ENCODE data around the gene PRAMEF12.
"Not testable (repeated sequence)": the region's sequence is repeated elsewhere in the genome, so short reads cannot be mapped to it uniquely, and the experiment has no call there.

PRAMEF12 gene

GRCh38 chr1:12769976-12770505, 3.5 kb upstream of the PRAMEF12 start:
- FAIRE-seq = no peak
- DNase-seq (ENCODE audit: insufficient read length, low spot score) = no peak

DNA sequence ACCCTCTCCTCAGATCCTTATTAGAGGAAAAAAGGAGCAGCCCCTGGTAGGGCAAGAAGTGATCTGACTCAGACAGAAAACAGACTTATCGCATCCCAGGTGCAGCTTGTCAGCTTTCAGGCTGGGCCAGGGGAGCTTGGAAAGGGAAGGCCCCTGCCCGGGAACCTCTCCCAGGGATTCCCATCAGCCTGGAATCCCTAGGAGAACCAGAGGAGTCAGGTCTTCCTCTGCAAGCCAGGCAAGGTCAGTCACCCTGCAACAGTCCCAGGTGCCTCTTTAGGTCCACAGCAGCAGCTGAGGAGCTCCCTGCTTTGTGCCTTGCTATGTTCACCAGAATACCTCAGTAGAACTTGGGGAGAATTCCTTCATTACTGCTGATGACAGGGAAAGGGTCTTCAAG, 2.9 kb upstream of the PRAMEF12 start:
- FAIRE-seq (no peak), DNase-seq (ENCODE audit: insufficient read length, low spot score) (no peak)

GRCh38 chr1:12771186-12771585, 2.4 kb upstream of the PRAMEF12 start:
- FAIRE-seq (no peak), DNase-seq (ENCODE audit: insufficient read length, low spot score) (no peak)

DNA sequence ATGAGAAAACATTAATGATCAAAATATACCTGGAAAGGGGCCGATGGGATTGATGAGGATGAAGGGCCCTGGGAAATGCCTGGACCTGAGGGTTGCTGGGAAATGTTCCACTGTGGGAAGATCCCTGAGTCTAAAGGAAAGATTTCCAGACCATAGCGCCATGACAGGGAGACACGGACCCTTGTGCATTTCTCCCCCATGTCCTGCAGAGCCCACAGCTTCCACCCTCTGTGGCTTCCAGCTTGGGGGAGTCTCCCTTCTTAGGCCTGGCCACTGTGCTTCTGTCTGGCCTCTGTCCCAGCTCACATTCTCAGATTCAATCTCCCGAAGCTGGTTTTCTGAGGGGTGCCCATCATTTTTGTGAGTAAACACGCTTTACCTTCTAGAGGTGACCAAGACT, 1.0 kb upstream of the PRAMEF12 start:
- FAIRE-seq (no peak), DNase-seq (ENCODE audit: insufficient read length, low spot score) (no peak)

- FAIRE-seq (no peak), DNase-seq (ENCODE audit: insufficient read length, low spot score) (no peak)
Observed at GRCh38 chr1:12774801-12775345, 1.3 kb downstream of the PRAMEF12 start.

GRCh38 chr1:12775443-12775842, 1.9 kb downstream of the PRAMEF12 start:
- no peak for FAIRE-seq

DNA sequence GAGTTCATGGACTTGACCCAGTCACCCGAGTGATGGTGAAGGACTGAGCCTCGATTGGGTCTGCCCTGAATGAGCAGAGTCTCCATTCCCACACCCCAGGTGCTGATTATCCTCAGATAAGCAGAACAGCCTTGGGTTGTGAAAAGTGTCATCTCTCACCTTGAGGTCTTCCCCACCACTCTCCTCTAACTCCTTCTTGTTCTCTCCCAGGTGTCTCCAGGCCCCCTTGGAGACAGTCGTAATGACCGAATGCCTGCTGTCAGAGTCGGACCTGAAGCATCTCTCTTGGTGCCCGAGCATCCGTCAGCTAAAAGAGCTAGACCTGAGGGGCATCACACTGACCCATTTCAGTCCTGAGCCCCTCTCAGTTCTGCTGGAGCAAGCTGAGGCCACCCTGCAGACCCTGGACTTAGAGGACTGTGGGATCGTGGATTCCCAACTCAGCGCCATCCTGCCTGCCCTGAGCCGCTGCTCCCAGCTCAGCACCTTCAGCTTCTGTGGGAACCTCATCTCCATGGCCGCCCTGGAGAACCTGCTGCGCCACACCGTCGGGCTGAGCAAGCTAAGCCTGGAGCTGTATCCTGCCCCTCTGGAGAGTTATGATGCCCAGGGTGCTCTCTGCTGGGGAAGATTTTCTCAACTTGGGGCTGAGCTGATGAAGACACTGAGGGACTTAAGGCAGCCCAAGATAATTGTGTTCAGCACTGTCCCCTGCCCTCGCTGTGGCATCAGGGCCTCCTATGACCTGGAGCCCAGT, 3.4 kb downstream of the PRAMEF12 start:
- DNase-seq (ENCODE audit: insufficient read length, low spot score) = no peak
- no peak for FAIRE-seq

More at GRCh38 chr1:12775443-12775842, 1.9 kb downstream of the PRAMEF12 start:
- no peak for DNase-seq (ENCODE audit: insufficient read length, low spot score)

DNA sequence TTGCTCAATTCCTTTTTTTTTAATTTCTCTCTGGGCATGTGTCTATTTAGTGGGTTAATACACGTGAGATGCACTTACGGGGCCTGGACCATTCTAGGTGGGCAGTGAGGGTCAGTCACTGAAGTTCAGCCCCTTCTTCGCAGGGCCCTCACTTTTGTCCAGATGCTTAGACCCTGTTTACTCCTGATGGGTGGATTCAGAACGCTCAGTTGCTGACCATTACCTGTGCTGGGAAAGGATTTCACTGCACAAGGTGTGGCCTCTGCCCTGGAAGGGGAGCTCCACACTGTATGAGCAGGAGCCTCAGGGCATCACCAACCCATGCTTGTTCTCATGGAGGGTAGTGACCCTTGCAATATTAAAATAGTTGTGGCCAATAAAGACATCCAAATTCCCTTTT, 4.5 kb downstream of the PRAMEF12 start:
- DNase-seq (ENCODE audit: insufficient read length, low spot score) (no peak), FAIRE-seq (no peak)

DNA sequence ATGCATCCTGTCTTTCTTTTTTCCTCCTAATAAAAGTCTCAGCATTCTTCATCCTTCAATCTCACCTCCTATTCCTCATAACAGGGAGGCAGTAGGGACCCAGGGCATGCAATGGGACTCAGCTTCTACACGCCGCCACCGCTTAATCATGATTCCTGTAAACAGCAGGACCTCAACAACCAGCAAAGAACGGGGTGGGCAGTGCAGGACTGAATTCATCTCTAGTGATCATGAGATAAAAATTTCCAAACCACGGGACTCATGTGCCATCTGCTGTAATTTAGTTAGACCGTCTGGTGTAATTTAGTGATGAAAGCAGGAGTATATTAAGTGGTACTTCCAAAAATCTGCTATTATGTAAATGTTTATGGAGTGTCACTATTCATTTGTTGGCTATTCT, 5.4 kb downstream of the PRAMEF12 start:
- DNase-seq (ENCODE audit: insufficient read length, low spot score) (no peak), FAIRE-seq (no peak)

DNA sequence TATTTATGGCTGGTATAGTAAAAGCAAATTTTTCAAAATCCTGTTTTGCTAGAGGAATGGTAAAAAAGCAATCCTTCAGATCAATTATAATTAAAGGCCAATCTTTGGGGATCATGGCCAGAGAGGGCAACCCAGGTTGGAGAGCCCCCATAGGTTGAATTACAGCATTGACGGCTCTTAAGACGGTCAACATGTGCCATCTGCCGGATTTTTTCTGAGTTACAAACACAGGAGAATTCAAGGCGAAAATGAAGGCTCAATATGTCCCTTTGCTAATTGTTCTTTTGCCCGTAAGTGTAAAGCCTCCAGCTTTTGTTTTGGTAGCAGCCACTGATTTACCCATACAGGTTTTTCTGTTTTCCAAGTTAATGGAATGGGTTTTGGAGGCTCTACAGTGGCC, 8.0 kb downstream of the PRAMEF12 start:
- not testable (repeated sequence) for DNase-seq (ENCODE audit: insufficient read length, low spot score); FAIRE-seq

GRCh38 chr1:12783783-12784182, 10.2 kb downstream of the PRAMEF12 start:
- not testable (repeated sequence) for FAIRE-seq; DNase-seq (ENCODE audit: insufficient read length, low spot score)

GRCh38 chr1:12784729-12785128, 11.2 kb downstream of the PRAMEF12 start:
- not testable (repeated sequence) for DNase-seq (ENCODE audit: insufficient read length, low spot score); FAIRE-seq

- DNase-seq (ENCODE audit: insufficient read length, low spot score); FAIRE-seq: not testable (repeated sequence)
Observed at GRCh38 chr1:12791097-12791496, 17.6 kb downstream of the PRAMEF12 start, which contains the start of gene PRAMEF1. PRAMEF1 (plus strand) TSS chr1:12791397; CDS start chr1:12793228, 1,831 bp downstream.

GRCh38 chr1:12798911-12799310, 25.4 kb downstream of the PRAMEF12 start:
- no peak for DNase-seq (ENCODE audit: insufficient read length, low spot score)
- FAIRE-seq = no peak

- FAIRE-seq = no peak
Observed at GRCh38 chr1:12799730-12800129, 26.2 kb downstream of the PRAMEF12 start.

DNA sequence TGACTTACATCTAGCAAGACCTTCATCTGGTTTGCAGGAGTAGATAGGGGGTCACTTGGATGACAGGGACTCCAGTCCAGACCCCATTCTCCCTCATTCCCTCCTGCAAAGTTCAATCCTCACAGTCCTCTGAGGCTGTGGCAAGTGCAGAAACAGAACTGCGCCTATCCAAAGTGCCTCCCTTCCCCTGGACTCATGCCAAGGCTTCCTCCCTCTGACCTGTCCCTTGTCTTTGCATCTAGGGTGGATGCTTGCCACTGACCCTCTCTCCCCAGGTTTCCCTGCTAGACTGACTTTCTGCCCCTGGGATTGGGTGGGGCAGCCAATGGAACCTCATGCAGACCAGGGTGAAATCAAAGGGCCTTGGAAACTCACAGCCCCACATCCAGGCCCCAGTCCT, 36.4 kb downstream of the PRAMEF12 start:
- no peak for DNase-seq (ENCODE audit: insufficient read length, low spot score)
- FAIRE-seq = no peak

More at GRCh38 chr1:12799730-12800129, 26.2 kb downstream of the PRAMEF12 start:
- no peak for DNase-seq (ENCODE audit: insufficient read length, low spot score)

GRCh38 chr1:12810691-12811408, 37.3 kb downstream of the PRAMEF12 start:
- FAIRE-seq = no peak

DNA sequence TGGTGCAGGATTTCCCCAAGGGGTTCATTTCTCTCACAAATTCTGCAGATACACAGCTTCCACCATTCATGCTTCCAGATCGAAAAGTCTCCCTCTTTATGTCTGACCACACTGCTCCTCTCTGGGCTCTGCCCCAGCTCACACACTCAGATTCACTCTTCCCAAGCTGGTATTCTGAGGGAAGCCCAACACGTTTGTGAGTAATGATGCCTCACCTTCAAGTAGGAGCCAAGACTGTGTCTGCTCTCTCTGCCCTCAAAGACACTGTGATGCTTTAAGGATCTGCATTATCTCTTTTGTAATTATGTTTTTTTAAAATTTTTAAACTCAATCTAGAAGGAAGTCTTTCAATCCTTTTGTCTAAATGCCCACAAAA, 37.9 kb downstream of the PRAMEF12 start:
- no peak for DNase-seq (ENCODE audit: insufficient read length, low spot score)
- no peak for FAIRE-seq

More at GRCh38 chr1:12810691-12811408, 37.3 kb downstream of the PRAMEF12 start:
- DNase-seq (ENCODE audit: insufficient read length, low spot score) = no peak

GRCh38 chr1:12819061-12819460, 45.5 kb downstream of the PRAMEF12 start:
- not testable (repeated sequence) for DNase-seq (ENCODE audit: insufficient read length, low spot score); FAIRE-seq

Data from GM19239 (cell line).